NCI-H187 (cell line): ENCODE data around the gene SEPTIN5.

Source experiments
- DNase-seq, 2 experiments: peaks; one replicate each; lab custom pipeline; 2025; lab: John Stamatoyannopoulos, UW

The SEPTIN5 gene

GRCh38 chr22:19733755-19734154 lies 19.5 kb downstream of the SEPTIN5 start:
- DNase-seq = no peak

- no peak for DNase-seq
Measured at GRCh38 chr22:19734163-19734562, 19.9 kb downstream of the SEPTIN5 start.

GRCh38 chr22:19734837-19735382 lies 20.6 kb downstream of the SEPTIN5 start:
- no peak for DNase-seq

GRCh38 chr22:19735665-19736510 lies 21.6 kb downstream of the SEPTIN5 start:
- DNase-seq = no peak

- DNase-seq = no peak
Measured at GRCh38 chr22:19737846-19738663, 23.8 kb downstream of the SEPTIN5 start.

GRCh38 chr22:19738664-19739447 lies 24.6 kb downstream of the SEPTIN5 start:
- no peak for DNase-seq

- no peak for DNase-seq
Measured at GRCh38 chr22:19739448-19739895, 25.2 kb downstream of the SEPTIN5 start.

- no peak for DNase-seq
Measured at GRCh38 chr22:19739911-19740449, 25.7 kb downstream of the SEPTIN5 start.

- DNase-seq = no peak
Measured at GRCh38 chr22:19740586-19740985, 26.3 kb downstream of the SEPTIN5 start.

GRCh38 chr22:19741053-19741452 lies 26.8 kb downstream of the SEPTIN5 start:
- DNase-seq = no peak

- DNase-seq = no peak
Measured at GRCh38 chr22:19742160-19743066, 28.1 kb downstream of the SEPTIN5 start.

GRCh38 chr22:19743081-19743480 lies 28.8 kb downstream of the SEPTIN5 start:
- DNase-seq = no peak

GRCh38 chr22:19743651-19744050 lies 29.3 kb downstream of the SEPTIN5 start:
- DNase-seq = no peak

- DNase-seq = no peak
Measured at GRCh38 chr22:19744350-19745006, 30.2 kb downstream of the SEPTIN5 start.

- no peak for DNase-seq
Measured at GRCh38 chr22:19745155-19746101, 31.1 kb downstream of the SEPTIN5 start.

GRCh38 chr22:19746726-19747125 lies 32.4 kb downstream of the SEPTIN5 start:
- DNase-seq = no peak

- DNase-seq = no peak
Measured at GRCh38 chr22:19747551-19747950, 33.2 kb downstream of the SEPTIN5 start.

GRCh38 chr22:19748139-19748538 lies 33.8 kb downstream of the SEPTIN5 start:
- DNase-seq = no peak
